T-cell (primary cell): Measurements from ENCODE around the gene FADS2. TPM values are rescaled to one million over a fixed set of nuclear protein-coding genes. Genes with fewer than 3 reads are reported as not detected.

Experiments
- ATAC-seq, 4 experiments: fragments of 200-7000 bp in 3 of 4; fragments of 150-1000 bp in 1 of 4; cut with Tn5 transposase; replicated peaks in 1 of 4; 1 replicate in 3 of 4; 2 replicates in 1 of 4; pipeline ENCODE4 v1.10.0; 2021; ENCODE audit warnings: moderate library complexity in 3 of 4, mild to moderate bottlenecking in 2 of 4, moderate number of reproducible peaks in 1 of 4
- CTCF ChIA-PET, 2 donors: fragments of 300-600 bp; sonication (Branson Sonifier 250); formaldehyde crosslinking; loops; one replicate each; lab custom pipeline; 2022; ENCODE audit warnings: antibody characterized with exemption in 2 of 2; lab: Charles Lee
- POLR2A ChIA-PET, 2 donors: fragments of 300-600 bp; sonication (Branson Sonifier 250); formaldehyde crosslinking; loops; one replicate each; lab custom pipeline; 2022; ENCODE audit warnings: antibody characterized with exemption in 2 of 2; lab: Charles Lee
- DNase-seq, 35 experiments: peaks; one replicate each; pipeline versions ENCODE4 v3.0.0 to v3.0.0-alpha.2; 2013 to 2023
- H3K27ac ChIP-seq: one replicate; pipeline ENCODE4 v1.5.1; 2013; ENCODE audit warnings: low read length
- H3K27me3 ChIP-seq, 2 experiments: replicated peaks in 1 of 2; 1 replicate in 1 of 2; 2 replicates in 1 of 2; pipeline versions ENCODE4 v1.6.1 to v1.7.0; 2013; ENCODE audit warnings: low read length in 1 of 2, mixed read lengths in 1 of 2; ENCODE audit not compliant: control insufficient read depth in 2 of 2, insufficient read depth in 2 of 2; ENCODE audit errors: extremely low read depth in 1 of 2
- H3K36me3 ChIP-seq, 2 donors: 1 replicate in 1 of 2; 2 replicates in 1 of 2; pipeline versions ENCODE4 v1.6.1 to v1.7.0; 2013; ENCODE audit warnings: low read length in 1 of 2; ENCODE audit not compliant: control insufficient read depth in 2 of 2, insufficient read depth in 1 of 2; ENCODE audit errors: extremely low read depth in 1 of 2
- H3K4me1 ChIP-seq, 2 experiments: 1 replicate in 1 of 2; 2 replicates in 1 of 2; pipeline versions ENCODE4 v1.6.1 to v1.7.0; 2013; ENCODE audit warnings: low read length in 2 of 2, mixed read lengths in 1 of 2; ENCODE audit not compliant: insufficient read depth in 2 of 2, control insufficient read depth in 1 of 2; ENCODE audit errors: extremely low read depth in 1 of 2
- H3K4me3 ChIP-seq, 2 donors: 1 replicate in 1 of 2; 2 replicates in 1 of 2; pipeline versions ENCODE4 v1.5.1 to v1.7.0; 2013; ENCODE audit warnings: mild to moderate bottlenecking in 2 of 2, low read length in 1 of 2, moderate library complexity in 1 of 2; ENCODE audit not compliant: control insufficient read depth in 1 of 2; ENCODE audit errors: extremely low read depth in 1 of 2
- H3K9me3 ChIP-seq: 2 replicates; pipeline ENCODE4 v1.7.0; 2013
- H3K27ac Mint-ChIP-seq, 2 donors: one replicate each; pipeline ENCODE4 v1.8.0; 2020 to 2021; ENCODE audit warnings: mild to moderate bottlenecking in 2 of 2, mixed read lengths in 2 of 2
- H3K27me3 Mint-ChIP-seq, 2 donors: one replicate each; pipeline ENCODE4 v1.8.0; 2021 to 2022; ENCODE audit warnings: mixed read lengths in 2 of 2
- H3K36me3 Mint-ChIP-seq: one replicate; pipeline ENCODE4 v1.8.0; 2021; ENCODE audit warnings: mixed read lengths
- H3K4me1 Mint-ChIP-seq, 3 donors: one replicate each; pipeline ENCODE4 v1.8.0; 2020 to 2022; ENCODE audit warnings: mixed read lengths in 3 of 3, mild to moderate bottlenecking in 1 of 3
- H3K4me3 Mint-ChIP-seq, 3 donors: one replicate each; pipeline ENCODE4 v1.8.0; 2020 to 2022; ENCODE audit warnings: mild to moderate bottlenecking in 3 of 3, mixed read lengths in 3 of 3, moderate library complexity in 3 of 3
- H3K9me3 Mint-ChIP-seq, 3 donors: one replicate each; pipeline ENCODE4 v1.8.0; 2020 to 2022; ENCODE audit warnings: mixed read lengths in 3 of 3
- WGBS: methylation state at CpG from one replicate; pipeline ENCODE4 v1.1.5; 2013; ENCODE audit warnings: missing lambda C conversion rate; ENCODE audit not compliant: insufficient coverage; 5-methylcytosine and 5-hydroxymethylcytosine counted together
- total RNA-seq, 35 experiments: library from RNA in 6 of 35; stranded (reverse) in 6 of 35; fragments of 120-200 nt in 1 of 35; gene quantifications; one replicate each; pipeline versions ENCODE4 v1.2.1 to v1.2.4 and lab custom pipeline; 2013 to 2026

Gene FADS2
- total RNA-seq, 5 donors from 2014 or later (not counting 1 experiment from before 2014, with no cell fraction given) = 1.9 to 20.9 (median 2.7) TPM

- Histone ChIP-seq H3K27me3 (peaks cover 0 to 17% of the 10 kb centered on the region in 2 experiments), H3K4me3 (no peak overlapping the region), H3K4me1 (peaks cover 0 to 15% of the 10 kb centered on the region in 2 experiments), H3K27ac (no peak overlapping the region), H3K36me3 (peaks cover 14 to 22% of the 10 kb centered on the region in 2 donors), H3K9me3 (no peaks in the 10 kb centered on the region)
- DNase-seq (no peak), ATAC-seq (no peak)
- Mint-ChIP-seq H3K36me3 (peaks cover 16% of the 10 kb centered on the region), H3K27ac (no peak overlapping the region), H3K4me1 (peaks cover 9 to 13% (median 11%) of the 10 kb centered on the region in 3 donors), H3K4me3 (no peak overlapping the region), H3K27me3 (peaks cover 0 to 2% of the 10 kb centered on the region in 2 donors), H3K9me3 (no peaks in the 10 kb centered on the region)
- POLR2A ChIA-PET = no interaction called here
- CTCF ChIA-PET = no interaction called here
- 94% methylated on average over 4 of the region's 5 CpGs for WGBS
These were observed 46.5 kb upstream of the FADS2 start for GRCh38 chr11:61781585-61781984.

- Mint-ChIP-seq H3K36me3 (peaks cover 16% of the 10 kb centered on the region), H3K27ac (no peak overlapping the region), H3K27me3 (peaks cover 0 to 2% of the 10 kb centered on the region in 2 donors), H3K9me3 (no peaks in the 10 kb centered on the region), H3K4me1 (peaks cover 3 to 11% (median 7%) of the 10 kb centered on the region in 3 donors), H3K4me3 (no peak overlapping the region)
- Histone ChIP-seq H3K9me3 (no peaks in the 10 kb centered on the region), H3K36me3 (peaks cover 21 to 29% of the 10 kb centered on the region in 2 donors), H3K4me1 (peaks cover 0 to 8% of the 10 kb centered on the region in 2 experiments), H3K4me3 (no peak overlapping the region), H3K27ac (no peak overlapping the region), H3K27me3 (peaks cover 0 to 12% of the 10 kb centered on the region in 2 experiments)
- POLR2A ChIA-PET = no interaction called here
- CTCF ChIA-PET = interaction anchor here in 1 of 2 donors (0.6 to 0.7 kb wide), 2 partner anchors 330 to 528 kb away, joined by 3 read pairs; no protein-coding TSS in a partner anchor
- WGBS = 93% methylated on average over 3 of the region's 3 CpGs
- ATAC-seq (no peak), DNase-seq (no peak)
These were observed 45.8 kb upstream of the FADS2 start for GRCh38 chr11:61782299-61782698.

GRCh38 chr11:61782841-61783240, 45.3 kb upstream of the FADS2 start:
- peaks cover 27 to 34% of the 10 kb centered on the region in 2 donors for H3K36me3 ChIP-seq
- H3K4me1 ChIP-seq = peaks cover 0 to 3% of the 10 kb centered on the region in 2 experiments
- DNase-seq (no peak), ATAC-seq (no peak)
- H3K9me3 ChIP-seq = no peaks in the 10 kb centered on the region
- H3K4me1 Mint-ChIP-seq = peaks cover 3 to 8% (median 4%) of the 10 kb centered on the region in 3 donors
- H3K36me3 Mint-ChIP-seq = peaks cover 16% of the 10 kb centered on the region
- ChIA-PET POLR2A (no interaction called here), CTCF (interaction anchor here in 1 of 2 donors (0.6 to 0.7 kb wide), 2 partner anchors 15 to 528 kb away, joined by 3 to 7 read pairs; no protein-coding TSS in a partner anchor)
- no peaks in the 10 kb centered on the region for H3K9me3 Mint-ChIP-seq
- H3K27me3 Mint-ChIP-seq = peaks cover 0 to 2% of the 10 kb centered on the region in 2 donors
- H3K27ac Mint-ChIP-seq = no peak overlapping the region
- H3K4me3 Mint-ChIP-seq = no peak overlapping the region
- no peak overlapping the region for H3K4me3 ChIP-seq
- H3K27me3 ChIP-seq = peaks cover 0 to 6% of the 10 kb centered on the region in 2 experiments
- H3K27ac ChIP-seq = no peak overlapping the region
- WGBS = 98% methylated on average over 7 of the region's 11 CpGs

- Mint-ChIP-seq H3K27ac (no peak overlapping the region), H3K4me3 (no peak overlapping the region), H3K36me3 (peaks cover 23% of the 10 kb centered on the region), H3K27me3 (no peaks in the 10 kb centered on the region), H3K4me1 (peaks cover 0 to 4% (median 2%) of the 10 kb centered on the region in 3 donors), H3K9me3 (no peaks in the 10 kb centered on the region)
- Histone ChIP-seq H3K4me1 (no peaks in the 10 kb centered on the region), H3K36me3 (peaks cover 29 to 45% of the 10 kb centered on the region in 2 donors), H3K27ac (no peak overlapping the region), H3K4me3 (no peak overlapping the region), H3K9me3 (no peaks in the 10 kb centered on the region), H3K27me3 (peaks cover 0 to 3% of the 10 kb centered on the region in 2 experiments)
- ChIA-PET POLR2A (interaction anchor here in 1 of 2 donors (0.5 kb wide), 1 partner anchor 35 kb away, joined by 3 read pairs; no protein-coding TSS in a partner anchor), CTCF (no interaction called here)
- no peak for DNase-seq
- WGBS = 75% methylated on average over 3 of the region's 13 CpGs
- no peak for ATAC-seq
These were observed 44.2 kb upstream of the FADS2 start for GRCh38 chr11:61783717-61784505.

GRCh38 chr11:61784506-61784805, 43.6 kb upstream of the FADS2 start:
- Mint-ChIP-seq H3K4me3 (no peak overlapping the region), H3K27ac (no peak overlapping the region), H3K4me1 (peaks cover 2 to 5% (median 3%) of the 10 kb centered on the region in 3 donors), H3K36me3 (peaks cover 28% of the 10 kb centered on the region), H3K27me3 (no peaks in the 10 kb centered on the region), H3K9me3 (no peaks in the 10 kb centered on the region)
- CTCF ChIA-PET = no interaction called here
- Histone ChIP-seq H3K4me1 (no peaks in the 10 kb centered on the region), H3K36me3 (peaks cover 29 to 50% of the 10 kb centered on the region in 2 donors), H3K4me3 (no peak overlapping the region), H3K27ac (no peak overlapping the region), H3K27me3 (peaks cover 0 to 3% of the 10 kb centered on the region in 2 experiments), H3K9me3 (no peaks in the 10 kb centered on the region)
- 93% methylated on average over 5 of the region's 7 CpGs for WGBS
- no peak for ATAC-seq
- POLR2A ChIA-PET = interaction anchor here in 1 of 2 donors (0.5 kb wide), 1 partner anchor 34 kb away, joined by 3 read pairs; no protein-coding TSS in a partner anchor
- no peak for DNase-seq

- 89% methylated on average over 6 of the region's 11 CpGs for WGBS
- no peak for DNase-seq
- H3K36me3 Mint-ChIP-seq = peaks cover 38% of the 10 kb centered on the region
These were observed 42.2 kb upstream of the FADS2 start for GRCh38 chr11:61785837-61786402.

More at GRCh38 chr11:61785837-61786402, 42.2 kb upstream of the FADS2 start:
- Histone ChIP-seq H3K9me3 (no peaks in the 10 kb centered on the region), H3K4me3 (no peak overlapping the region), H3K4me1 (peaks cover 0 to 4% of the 10 kb centered on the region in 2 experiments), H3K27me3 (no peaks in the 10 kb centered on the region), H3K36me3 (peaks cover 29 to 59% of the 10 kb centered on the region in 2 donors), H3K27ac (no peak overlapping the region)
- Mint-ChIP-seq H3K4me3 (no peak overlapping the region), H3K9me3 (no peaks in the 10 kb centered on the region), H3K27me3 (no peaks in the 10 kb centered on the region), H3K27ac (no peak overlapping the region), H3K4me1 (peaks cover 10 to 15% (median 14%) of the 10 kb centered on the region in 3 donors)
- CTCF ChIA-PET = interaction anchor here in 1 of 2 donors (1.6 kb wide), 1 partner anchor 12 kb away, joined by 4 read pairs; no protein-coding TSS in a partner anchor
- POLR2A ChIA-PET = no interaction called here
- ATAC-seq = no peak
